8988T (cell line): ENCODE results near the gene RAD23A.
"Not testable (repeated sequence)": the region's sequence is repeated elsewhere in the genome, so short reads cannot be mapped to it uniquely, and the experiment has no call there.

Experiments used
- DNase-seq: peaks from one replicate; pipeline ENCODE4 v3.0.0; 2011

Gene RAD23A

GRCh38 chr19:12945479-12946091 is at the start of gene RAD23A:
TSS of gene RAD23A (plus strand) at chr19:12945862. CDS start at chr19:12945949, 87 bp downstream.
- DNase-seq = peak; percentile 70

GRCh38 chr19:12896460-12896859 is 49.2 kb upstream of the RAD23A start:
- DNase-seq = no peak

DNA sequence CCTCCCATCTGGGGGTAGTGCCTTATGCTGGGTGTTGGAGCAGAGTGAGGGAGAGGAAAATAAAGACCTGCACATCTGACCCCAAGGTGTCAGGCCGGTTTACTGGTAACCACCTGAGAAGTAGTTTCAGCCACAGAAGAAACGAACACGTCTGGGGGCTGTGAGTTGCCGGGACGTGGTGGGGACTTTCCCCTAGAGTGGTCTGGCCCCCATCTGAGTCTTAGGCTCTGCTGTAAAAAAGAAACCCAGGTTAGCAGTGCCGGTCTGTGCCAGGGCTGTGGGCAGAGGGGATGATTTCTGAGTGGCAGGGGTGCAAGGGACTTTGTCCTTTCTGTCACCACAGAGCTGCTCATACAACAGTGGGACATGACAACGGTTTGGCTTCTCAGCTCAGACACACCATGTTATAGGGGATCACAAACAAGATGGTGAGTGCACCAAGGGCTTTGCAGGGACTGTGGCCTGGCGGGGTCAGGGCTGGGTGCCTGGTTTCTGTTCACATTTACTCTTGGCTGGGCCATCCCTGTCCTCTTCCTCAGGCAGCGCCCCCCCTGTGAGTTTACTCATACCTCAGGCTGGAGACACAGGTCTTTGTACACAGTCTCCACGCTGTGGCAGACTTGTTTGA is 45.7 kb upstream of the RAD23A start:
- DNase-seq = no peak

DNA sequence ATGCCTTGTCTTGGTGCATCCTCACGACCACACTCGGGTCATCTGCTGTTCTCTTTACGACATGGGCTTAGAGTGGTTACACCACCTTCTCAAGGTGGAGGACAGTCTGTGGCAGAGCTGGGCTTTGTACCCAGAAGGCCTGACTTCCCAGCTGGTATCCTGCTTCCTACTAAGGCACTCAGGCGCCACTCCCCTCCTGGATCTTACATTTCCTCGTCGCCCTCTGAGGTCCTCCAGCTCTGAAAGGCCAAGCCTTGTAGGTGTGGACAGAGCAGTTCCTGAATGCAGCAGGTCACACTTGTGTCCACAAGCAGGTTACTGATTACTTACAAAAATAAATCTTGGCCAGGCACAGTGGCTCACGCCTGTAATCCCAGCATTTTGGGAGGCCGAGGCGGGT is 38.5 kb upstream of the RAD23A start:
- no peak for DNase-seq

GRCh38 chr19:12912571-12912970 is 33.1 kb upstream of the RAD23A start:
- no peak for DNase-seq

DNA sequence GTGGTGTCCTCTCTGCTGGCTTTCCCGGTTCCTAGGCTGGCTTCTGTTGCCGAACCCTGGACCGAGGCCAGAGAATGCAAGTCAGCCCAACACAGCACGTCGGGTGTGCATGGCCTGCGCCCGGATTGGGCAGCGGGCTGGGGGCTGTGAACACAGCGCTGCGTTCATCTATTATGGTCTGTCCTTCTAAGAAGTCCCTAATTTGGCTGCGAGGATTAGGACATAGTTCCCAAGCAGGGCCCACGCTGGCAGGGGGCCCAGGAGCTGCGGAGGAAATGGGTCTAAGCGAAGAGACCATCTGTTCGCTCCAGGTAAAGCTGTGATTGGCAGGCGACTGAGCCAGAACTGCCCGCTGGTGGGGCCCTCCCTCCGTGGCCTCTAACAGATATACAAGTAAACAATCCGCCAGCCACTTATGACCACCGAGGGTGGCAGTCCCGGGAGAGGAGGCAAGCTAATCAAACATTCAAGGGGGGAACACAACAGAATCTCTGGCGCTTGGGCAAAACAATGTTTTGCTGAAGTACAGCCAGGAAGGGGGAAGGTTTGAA is 32.6 kb upstream of the RAD23A start:
- no peak for DNase-seq

DNA sequence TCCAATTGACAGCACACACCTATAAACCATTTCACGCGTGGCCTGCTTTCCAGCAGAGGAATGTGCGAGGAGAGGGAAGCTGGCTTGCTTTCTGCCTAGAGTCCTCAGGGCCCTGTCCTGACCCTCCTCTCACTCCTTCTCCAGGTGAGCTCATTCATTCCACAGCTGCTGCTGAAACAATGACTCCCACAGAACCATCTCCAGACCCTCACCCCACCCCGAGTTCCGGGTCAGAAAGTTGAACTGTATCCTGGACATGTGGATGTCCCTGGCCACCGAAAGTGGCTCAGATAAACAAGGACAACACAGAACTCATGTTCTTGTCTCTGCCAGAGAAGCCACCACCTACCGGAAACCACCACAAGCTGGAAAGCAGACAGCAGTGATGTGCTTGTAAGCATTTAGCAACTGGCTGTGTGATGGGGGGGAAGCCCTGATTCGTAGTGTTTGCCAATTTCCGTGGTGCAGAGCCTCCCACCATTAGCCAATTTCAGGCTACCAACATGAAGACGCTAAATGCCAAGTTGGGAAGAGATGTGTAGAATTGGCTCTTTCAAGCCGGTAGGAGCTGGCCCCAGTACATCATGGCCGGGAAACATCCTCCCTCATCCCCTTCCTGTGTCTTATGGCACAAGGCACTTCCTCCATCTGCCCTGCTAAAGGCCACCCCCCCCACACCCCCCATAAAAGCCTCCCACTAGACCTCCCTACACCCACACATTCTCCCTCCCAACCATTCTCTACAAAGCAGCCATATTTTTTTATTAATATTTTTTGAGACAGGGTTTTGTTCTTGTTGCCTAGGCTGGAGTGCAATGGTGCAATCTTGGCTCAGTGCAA is 31.6 kb upstream of the RAD23A start:
- DNase-seq = no peak

GRCh38 chr19:12915860-12916259 is 29.8 kb upstream of the RAD23A start:
- DNase-seq = not testable (repeated sequence)

GRCh38 chr19:12918253-12918652 is 27.4 kb upstream of the RAD23A start:
- no peak for DNase-seq

- DNase-seq = no peak
These were observed 24.6 kb upstream of the RAD23A start for GRCh38 chr19:12921047-12921446.

DNA sequence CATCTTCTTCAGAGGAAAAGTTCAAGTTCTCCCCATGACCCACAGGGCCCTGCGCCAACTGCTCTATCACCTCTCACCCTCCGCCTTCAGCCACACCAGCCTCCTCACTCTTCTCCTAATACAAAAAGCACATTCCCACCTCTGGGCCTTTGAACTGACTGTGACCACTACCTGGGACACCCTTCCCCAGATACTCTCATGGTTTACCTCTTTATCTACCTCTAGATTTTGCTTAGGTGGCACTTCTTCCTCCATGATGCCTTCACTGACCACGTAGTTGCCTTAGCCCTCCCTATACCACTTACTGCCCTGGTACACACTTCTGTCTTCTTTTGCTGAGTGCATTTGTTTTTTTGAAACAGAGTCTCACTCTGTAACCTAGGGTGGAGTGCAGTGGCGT is 22.7 kb upstream of the RAD23A start:
- no peak for DNase-seq

DNA sequence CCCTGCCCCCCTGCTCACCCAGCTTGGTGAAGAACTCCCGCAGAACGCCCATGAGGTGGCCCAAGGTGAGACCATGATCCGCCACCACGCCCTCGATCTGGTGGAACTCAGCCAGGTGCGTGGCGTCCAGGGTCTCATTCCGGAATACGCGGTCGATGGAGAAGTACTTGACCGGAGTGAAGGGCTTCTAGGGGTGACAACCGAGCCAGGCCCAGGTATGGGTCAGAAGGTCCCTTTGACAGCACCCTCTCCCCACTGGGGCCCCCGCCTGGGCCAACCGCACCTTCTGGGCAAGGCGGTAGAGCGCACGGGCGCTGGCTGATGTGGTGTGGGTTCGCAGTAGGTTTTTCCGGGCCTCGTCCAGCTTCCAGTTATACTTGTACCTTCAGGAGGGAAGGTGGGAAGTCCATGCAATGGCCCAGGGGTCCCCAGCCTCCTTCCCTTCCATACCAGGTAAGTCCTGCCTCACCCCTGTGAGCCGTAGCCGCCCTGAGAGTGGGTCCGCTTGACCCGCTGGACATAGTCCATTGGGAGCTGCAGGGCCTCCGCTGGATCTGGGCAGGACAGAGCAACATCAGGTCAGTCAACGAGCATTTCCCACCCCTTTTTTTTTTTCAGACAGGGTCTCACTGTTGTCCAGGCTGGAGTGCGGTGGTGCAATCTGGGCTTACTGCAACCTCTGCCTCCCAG is 20.9 kb upstream of the RAD23A start:
- DNase-seq = no peak

DNA sequence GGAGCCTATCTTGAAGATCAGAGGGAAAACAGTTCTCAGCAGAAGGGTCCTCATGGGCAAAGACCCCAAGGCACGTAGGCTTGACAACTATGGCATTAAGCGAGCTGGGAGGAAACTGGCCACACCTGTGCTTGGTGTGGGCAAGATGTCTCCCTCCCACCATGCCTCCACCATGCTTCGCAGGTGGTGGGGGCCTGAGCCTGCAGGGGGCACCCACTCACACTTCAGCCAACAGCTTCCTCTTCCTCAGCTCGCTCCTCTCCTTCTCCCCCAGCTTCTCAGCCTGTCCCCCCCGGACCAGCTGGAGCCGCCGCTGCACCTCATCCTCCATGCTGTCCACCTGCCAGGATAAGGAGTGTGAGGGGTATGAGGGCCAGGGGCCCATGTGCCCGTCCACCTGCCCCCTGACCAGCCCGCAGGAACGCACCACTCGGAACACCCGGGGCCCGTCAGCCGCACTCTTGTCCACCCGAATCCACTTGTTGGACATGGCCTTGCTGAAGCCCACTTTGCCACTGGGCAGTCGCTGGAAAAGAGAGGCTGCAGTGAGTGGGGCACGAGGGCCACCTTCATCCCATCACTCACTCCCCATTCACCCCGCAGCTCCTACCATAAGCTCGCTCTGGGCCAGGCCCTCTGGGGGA is 15.5 kb upstream of the RAD23A start:
- no peak for DNase-seq

GRCh38 chr19:12932392-12933286 is 13.0 kb upstream of the RAD23A start:
- no peak for DNase-seq

- peak; percentile 69 for DNase-seq
These were observed 12.2 kb upstream of the RAD23A start, which contains the start of gene FARSA for GRCh38 chr19:12933287-12934072. TSS of gene FARSA (minus strand) at chr19:12933711. CDS start at chr19:12933696, 15 bp downstream.

DNA sequence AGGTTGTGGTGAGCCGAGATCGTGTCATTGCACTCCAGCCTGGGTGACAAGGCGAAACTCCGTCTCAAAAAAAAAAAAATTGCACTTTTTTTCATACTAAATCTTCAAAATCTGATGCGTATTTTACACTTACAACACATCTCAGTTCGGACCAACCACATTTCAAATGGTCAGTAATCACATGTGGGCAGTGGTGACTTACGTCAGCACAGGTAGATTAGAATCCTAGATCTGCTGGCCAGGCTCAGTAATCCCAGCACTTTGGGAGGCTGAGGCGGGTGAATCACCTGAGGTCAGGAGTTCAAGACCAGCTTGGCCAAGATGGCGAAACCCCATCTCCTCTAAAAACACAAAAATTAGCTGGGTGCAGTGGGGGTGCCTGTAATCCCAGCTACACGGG is 10.6 kb upstream of the RAD23A start:
- no peak for DNase-seq

- DNase-seq = no peak
These were observed 9.1 kb upstream of the RAD23A start for GRCh38 chr19:12936582-12936981.

DNA sequence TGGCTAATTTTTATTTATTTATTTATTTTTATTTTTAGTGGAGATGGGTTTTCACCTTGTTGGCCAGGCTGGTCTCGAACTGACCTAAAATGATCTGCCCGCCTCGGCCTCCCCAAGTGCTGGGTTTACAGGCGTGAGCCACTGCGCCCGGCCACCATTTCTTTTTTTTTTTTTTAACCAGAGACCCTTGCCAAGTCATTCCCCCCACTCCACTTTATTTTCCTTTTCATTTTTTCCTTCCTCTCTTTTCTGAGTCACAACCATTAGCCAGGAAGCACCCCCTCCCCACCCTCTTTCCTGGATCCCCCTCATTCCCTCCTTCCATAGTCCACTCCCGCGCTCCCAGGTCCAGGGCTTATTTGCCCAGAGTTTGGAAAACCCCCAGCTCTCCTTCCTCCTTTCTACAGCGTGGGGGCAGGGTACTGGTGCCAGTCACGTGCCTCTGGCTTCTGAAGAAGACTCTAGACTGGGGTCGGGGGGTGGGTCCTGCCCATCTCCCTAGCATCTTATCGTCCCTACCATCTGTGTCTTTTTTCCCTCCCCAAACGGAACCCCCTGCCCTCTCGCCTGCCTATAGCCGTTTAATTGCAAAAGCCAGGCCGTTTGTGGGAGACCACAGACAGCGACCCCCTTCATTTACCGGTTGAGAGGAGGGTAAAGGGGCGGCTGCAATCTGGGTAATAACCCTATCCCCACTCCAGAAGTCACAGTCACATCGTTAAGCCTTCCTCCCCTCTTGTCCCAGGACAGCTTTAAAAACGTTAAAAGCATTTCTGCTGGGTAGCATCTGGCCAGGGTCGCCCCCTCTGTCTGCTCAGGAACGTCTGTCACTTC is 8.4 kb upstream of the RAD23A start:
- no peak for DNase-seq

DNA sequence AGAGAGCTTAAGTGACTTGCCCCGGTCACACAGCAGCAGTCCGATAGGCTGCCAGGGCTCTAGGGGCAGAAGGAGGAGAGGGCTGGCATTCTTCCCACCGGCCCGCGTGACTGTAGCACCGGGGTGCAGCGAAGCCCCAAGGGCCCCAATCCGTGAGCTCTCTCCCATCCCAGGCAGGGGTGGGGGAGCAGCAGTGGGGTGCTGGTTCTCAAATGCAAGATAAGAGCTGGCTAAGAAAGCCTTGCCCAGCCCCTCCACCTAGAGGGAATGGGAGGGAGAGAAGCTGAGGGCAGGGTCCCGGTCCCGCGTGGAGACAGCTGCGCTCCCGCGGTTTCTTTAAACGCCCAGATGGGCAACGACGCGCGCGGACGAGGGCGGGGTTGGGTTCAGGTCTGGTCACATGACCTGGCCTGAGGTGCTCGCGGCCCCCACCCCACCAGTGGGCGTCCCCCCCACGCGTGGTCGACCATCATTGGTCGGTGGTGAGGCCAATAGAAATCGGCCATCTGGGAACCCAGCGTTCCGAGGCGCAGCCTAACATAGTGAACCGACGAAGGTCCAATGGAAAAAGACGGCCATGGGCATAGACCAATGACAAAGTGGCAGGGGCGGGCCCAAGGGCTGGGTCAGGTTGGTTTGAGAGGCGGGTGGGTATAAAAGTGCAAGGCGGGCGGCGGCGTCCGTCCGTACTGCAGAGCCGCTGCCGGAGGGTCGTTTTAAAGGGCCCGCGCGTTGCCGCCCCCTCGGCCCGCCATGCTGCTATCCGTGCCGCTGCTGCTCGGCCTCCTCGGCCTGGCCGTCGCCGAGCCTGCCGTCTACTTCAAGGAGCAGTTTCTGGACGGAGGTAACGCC is 7.5 kb upstream of the RAD23A start, which contains the start of gene CALR:
TSS of gene CALR (plus strand) at position 683 of the 852 bp plus-strand sequence. CDS start at position 754, 71 bp downstream.
- peak; percentile 84 for DNase-seq
